Activated naive CD4-positive, alpha-beta T cell treated with anti-CD3 and anti-CD28 coated beads, Interleukin-2, amount 10 ng/mL, durations not matched to agents 7 days and 5 days (primary cell): ENCODE results near the gene ORC4.

ENCODE experiments used
- CTCF ChIA-PET: fragments of 350-600 bp; sonication (Branson Sonifier 250); formaldehyde crosslinking; loops from one replicate; lab custom pipeline; 2021; ENCODE audit warnings: antibody characterized with exemption; lab: Charles Lee
- DNase-seq: peaks from one replicate; pipeline ENCODE4 v3.0.0-alpha.2; 2020
- H3K27ac Mint-ChIP-seq: one replicate; pipeline ENCODE4 v1.8.0; 2021; ENCODE audit warnings: mild to moderate bottlenecking, moderate library complexity, mixed read lengths
- H3K27me3 Mint-ChIP-seq: one replicate; pipeline ENCODE4 v1.8.0; 2021; ENCODE audit warnings: mild to moderate bottlenecking, mixed read lengths
- H3K36me3 Mint-ChIP-seq: one replicate; pipeline ENCODE4 v1.8.0; 2021; ENCODE audit warnings: mixed read lengths
- H3K4me1 Mint-ChIP-seq: one replicate; pipeline ENCODE4 v1.8.0; 2021; ENCODE audit warnings: mixed read lengths
- H3K4me3 Mint-ChIP-seq: one replicate; pipeline ENCODE4 v1.8.0; 2021; ENCODE audit warnings: mild to moderate bottlenecking, moderate library complexity, mixed read lengths
- H3K9me3 Mint-ChIP-seq: one replicate; pipeline ENCODE4 v1.8.0; 2021; ENCODE audit warnings: mixed read lengths

ORC4 gene

GRCh38 chr2:147904051-147904450 lies 116.5 kb downstream of the ORC4 start:
- CTCF ChIA-PET: no interaction called here
- Mint-ChIP-seq H3K27ac (no peak overlapping the region), H3K4me1 (no peaks in the 10 kb centered on the region), H3K9me3 (peaks cover 2% of the 10 kb centered on the region), H3K27me3 (no peaks in the 10 kb centered on the region), H3K36me3 (peaks cover 30% of the 10 kb centered on the region), H3K4me3 (no peak overlapping the region)
- DNase-seq: no peak

- H3K4me3 Mint-ChIP-seq: no peak overlapping the region
- no peak overlapping the region for H3K27ac Mint-ChIP-seq
- no peaks in the 10 kb centered on the region for H3K27me3 Mint-ChIP-seq
- DNase-seq: no peak
- H3K4me1 Mint-ChIP-seq: peaks cover 9% of the 10 kb centered on the region
- CTCF ChIA-PET: no interaction called here
- H3K9me3 Mint-ChIP-seq: no peaks in the 10 kb centered on the region
- no peaks in the 10 kb centered on the region for H3K36me3 Mint-ChIP-seq
These were observed 131.9 kb downstream of the ORC4 start for GRCh38 chr2:147888680-147889079.

DNA sequence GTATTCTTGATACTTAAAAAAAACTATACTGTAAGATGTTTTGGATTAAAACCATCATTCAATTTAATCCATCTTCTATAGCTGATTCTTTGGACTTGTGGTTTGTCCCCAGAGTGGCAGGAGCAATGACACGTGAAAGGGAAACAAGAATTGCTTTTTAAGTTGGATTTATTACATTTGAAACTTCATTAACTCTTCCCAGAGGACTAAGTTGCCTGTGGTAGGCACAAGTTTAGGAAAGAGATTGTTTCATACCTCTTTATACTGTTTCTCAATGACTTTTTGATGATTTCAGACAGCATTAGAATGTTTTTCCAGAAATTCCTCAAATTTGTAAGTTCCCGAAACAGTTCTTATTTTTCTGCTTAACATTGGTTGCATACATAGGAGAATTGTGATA lies 134.4 kb downstream of the ORC4 start:
- DNase-seq: no peak
- Mint-ChIP-seq H3K36me3 (no peaks in the 10 kb centered on the region), H3K9me3 (no peaks in the 10 kb centered on the region), H3K4me3 (no peak overlapping the region), H3K27me3 (no peaks in the 10 kb centered on the region), H3K4me1 (peaks cover 9% of the 10 kb centered on the region), H3K27ac (no peak overlapping the region)
- CTCF ChIA-PET: no interaction called here

GRCh38 chr2:147884830-147885229 lies 135.7 kb downstream of the ORC4 start:
- Mint-ChIP-seq H3K4me1 (peaks cover 9% of the 10 kb centered on the region), H3K27ac (no peak overlapping the region), H3K4me3 (no peak overlapping the region), H3K27me3 (no peaks in the 10 kb centered on the region), H3K9me3 (no peaks in the 10 kb centered on the region), H3K36me3 (no peaks in the 10 kb centered on the region)
- CTCF ChIA-PET: no interaction called here
- no peak for DNase-seq

DNA sequence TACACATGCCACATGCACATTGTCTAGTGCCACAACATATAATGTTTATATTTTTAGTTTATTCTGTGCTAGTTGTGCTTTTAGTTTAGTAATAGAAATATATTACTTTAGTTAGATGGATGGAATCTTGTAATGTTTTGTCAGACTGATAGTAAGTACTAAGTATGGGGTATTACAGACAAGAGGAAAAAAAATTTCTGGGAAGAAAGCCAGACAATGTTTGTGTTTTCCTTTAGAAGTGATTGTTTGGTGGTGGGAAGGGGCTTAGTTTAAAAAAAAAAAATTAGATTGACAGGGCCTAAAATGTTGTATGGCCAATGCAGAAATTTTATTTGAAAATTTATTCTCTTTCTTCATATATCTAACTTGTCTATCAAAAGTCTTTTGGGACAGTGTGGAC lies 137.9 kb downstream of the ORC4 start:
- no peak for DNase-seq
- H3K4me3 Mint-ChIP-seq: no peak overlapping the region
- no peak overlapping the region for H3K27ac Mint-ChIP-seq
- no peaks in the 10 kb centered on the region for H3K9me3 Mint-ChIP-seq
- H3K4me1 Mint-ChIP-seq: peaks cover 9% of the 10 kb centered on the region
- CTCF ChIA-PET: no interaction called here
- H3K27me3 Mint-ChIP-seq: no peaks in the 10 kb centered on the region
- H3K36me3 Mint-ChIP-seq: peaks cover 4% of the 10 kb centered on the region
